NCI-H2227 (cell line): ENCODE measurements around the gene FGF14.
A peak's percentile ranks its signal among the peaks of the same experiment; 100 is the strongest.

ENCODE experiments used
- DNase-seq: peaks from one replicate; lab custom pipeline; 2025; ENCODE audit not compliant: unreplicated experiment; lab: John Stamatoyannopoulos, UW

Gene FGF14

DNA sequence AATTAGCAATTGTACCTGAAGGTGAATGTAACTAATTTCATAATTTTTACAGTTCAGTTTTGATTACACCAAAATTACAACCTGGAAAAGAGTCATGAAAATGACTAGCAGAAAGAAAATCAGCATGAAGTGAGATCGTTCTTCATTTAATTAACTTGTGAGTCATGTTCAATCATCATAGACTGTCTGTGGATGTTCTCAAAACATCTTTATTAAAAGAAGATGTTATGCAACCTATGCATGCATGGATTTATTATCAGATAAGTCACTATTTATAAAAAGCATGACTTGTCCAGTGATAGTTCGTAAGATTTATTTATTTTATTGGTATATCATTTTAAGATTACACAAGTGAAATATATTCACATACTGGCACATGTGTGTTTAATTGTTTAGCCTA, 703.4 kb downstream of the FGF14 start:
- DNase-seq: no peak

DNA sequence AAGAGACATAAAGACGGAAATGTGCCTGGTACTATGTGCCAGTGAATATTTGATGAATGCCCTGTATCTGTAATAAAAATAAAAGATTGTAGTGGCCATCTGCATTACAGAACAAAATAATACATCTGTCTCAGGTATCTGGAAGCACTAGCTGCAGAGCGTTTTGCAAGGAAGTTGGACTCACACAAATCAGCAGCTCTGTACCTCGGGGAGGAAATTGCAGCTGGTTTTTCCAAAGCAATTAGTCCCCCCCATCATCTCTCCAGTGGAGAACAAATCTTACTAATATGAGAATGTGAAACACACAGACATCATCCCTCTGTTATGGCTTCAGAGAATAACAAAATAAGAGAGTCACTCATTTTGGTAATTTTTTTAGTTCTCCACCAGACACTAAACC, 704.1 kb downstream of the FGF14 start:
- peak; percentile 1 for DNase-seq

DNA sequence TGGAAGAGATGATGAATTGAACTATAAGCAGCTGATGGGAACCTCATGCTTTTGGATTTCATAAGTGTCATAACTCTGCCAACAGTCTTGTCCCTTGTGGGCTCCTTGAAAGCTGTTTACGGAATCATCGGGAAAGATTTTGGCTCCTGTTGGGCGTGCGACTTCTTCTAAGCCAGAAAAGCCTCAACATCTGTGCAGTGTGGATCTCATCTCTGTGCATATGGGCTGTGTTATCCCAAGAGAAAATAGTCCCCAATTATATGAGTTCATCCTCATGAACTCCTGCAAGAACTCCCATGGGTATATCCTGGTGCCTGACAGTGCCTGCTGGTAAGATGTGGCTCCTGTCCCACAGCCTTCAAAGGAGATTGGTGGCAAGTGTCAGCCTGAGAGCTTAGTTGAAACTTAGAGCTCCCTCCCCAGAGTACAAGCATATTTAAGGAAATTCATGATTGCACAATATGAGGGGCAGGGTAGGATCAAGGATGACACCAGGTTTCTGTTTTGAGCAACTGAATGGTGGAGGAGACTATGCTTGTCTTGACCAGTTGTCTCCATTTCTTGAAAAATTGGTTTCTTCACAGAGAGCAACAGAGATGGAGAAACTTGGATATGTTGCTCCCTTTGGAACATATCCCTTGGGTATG, 705.9 kb downstream of the FGF14 start:
- DNase-seq: no peak

- peak; percentile 46 for DNase-seq
These were observed 710.4 kb downstream of the FGF14 start for GRCh38 chr13:101691341-101691860.

DNA sequence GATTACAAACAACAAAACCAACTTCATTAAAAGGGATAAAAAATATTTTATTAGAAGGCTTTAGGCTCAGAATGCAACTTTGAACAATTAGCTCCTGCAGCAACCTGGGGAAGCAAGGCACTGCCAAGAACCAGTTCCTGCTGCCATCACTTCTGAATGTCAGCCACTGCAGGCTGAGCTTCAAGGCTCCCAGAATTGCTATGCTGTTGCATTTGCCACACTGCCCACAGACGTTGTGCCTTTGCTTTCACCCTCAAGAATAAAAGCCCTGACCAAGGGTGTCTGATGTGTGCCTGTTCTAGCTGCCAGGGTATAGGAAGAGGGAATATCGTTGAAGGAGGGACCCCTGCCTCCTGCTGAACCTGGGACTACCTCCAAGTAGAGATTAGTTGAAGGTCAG, 711.0 kb downstream of the FGF14 start:
- no peak for DNase-seq

DNA sequence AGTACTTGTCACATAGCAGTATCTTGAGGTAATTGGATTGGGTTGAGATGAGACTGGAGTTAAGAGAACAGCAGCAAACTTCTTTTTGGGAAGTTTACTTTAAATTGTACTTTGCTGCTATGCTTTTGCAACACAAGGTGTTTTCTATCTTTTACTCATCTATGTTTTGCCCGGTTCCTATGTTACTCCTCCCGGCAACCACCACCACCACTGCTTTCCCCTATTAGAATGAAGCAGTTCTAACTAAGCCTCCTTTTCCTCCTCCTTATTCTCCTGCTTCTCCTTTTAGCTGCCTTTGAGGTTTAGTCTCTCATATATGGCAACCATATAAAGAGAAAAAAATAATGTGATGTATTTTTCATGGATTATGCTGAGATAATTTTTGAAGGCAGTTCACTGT, 715.8 kb downstream of the FGF14 start:
- DNase-seq: no peak

DNA sequence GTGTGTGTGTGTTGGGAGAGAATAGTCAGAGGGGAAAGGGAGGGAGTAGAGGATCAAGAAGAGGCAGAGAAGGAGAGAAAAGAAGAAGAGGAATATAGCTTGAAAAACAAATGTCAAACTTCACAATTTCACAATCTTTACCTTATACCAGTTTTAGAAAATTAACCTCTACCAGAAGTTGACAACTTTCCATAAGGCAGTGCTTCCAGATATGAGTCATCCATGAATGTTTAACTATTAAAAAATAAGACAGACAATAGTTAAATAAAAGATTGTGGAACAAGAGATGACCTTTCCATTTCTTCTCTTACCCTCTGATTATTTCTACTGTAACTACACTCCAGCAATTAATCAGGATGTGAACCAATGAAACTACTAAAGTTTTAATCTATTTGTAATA, 720.0 kb downstream of the FGF14 start:
- DNase-seq: no peak

DNA sequence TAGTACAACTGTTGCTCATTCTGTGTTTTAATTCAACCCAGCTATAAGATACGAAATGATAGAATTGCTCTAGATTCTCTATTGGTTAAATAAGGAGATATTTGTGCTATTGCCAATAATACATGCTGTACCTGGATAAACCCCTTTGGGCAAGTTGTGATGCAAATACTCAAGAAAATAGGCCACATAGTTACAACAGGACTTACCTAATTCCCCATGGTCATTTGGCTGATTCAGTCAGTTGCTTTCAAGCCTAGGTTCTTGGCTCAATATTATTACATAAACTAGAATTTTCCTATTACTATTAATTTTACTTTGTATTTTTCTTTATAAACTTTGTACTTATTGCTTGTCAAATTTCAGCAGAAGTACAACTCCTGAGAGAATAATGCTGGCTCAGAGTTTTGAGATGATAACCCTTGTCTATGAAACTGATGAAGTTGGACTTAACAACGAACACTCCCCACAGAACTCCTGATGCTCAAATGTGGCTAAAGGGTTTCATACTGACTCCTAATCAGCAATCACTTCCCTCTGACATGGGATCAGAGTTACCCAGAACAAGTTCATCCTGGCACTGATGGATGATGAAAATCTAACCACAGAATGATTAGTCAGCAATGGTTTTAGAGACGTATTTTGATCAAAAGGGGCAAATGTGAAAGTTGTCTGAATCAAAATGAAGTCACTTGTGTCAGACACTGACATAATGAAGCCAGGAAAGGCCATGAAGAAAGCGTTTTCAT, 728.3 kb downstream of the FGF14 start:
- DNase-seq: no peak

GRCh38 chr13:101661839-101662238, 740.0 kb downstream of the FGF14 start:
- no peak for DNase-seq
